ENCODE measurements around the gene POPDC3.

GRCh38 chr6:105209950-105210706 is 30.3 kb upstream of the POPDC3 start:
- TF ChIP-seq, protein P1, sequence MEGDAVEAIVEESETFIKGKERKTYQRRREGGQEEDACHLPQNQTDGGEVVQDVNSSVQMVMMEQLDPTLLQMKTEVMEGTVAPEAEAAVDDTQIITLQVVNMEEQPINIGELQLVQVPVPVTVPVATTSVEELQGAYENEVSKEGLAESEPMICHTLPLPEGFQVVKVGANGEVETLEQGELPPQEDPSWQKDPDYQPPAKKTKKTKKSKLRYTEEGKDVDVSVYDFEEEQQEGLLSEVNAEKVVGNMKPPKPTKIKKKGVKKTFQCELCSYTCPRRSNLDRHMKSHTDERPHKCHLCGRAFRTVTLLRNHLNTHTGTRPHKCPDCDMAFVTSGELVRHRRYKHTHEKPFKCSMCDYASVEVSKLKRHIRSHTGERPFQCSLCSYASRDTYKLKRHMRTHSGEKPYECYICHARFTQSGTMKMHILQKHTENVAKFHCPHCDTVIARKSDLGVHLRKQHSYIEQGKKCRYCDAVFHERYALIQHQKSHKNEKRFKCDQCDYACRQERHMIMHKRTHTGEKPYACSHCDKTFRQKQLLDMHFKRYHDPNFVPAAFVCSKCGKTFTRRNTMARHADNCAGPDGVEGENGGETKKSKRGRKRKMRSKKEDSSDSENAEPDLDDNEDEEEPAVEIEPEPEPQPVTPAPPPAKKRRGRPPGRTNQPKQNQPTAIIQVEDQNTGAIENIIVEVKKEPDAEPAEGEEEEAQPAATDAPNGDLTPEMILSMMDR (IDR thresholded peaks at IDR 0.05), result no peak
- no peak for TF ChIP-seq POLR2A (IDR thresholded peaks at IDR 0.05)
